ENCODE data around the gene PEAK3. TPM values are rescaled to one million over a fixed set of nuclear protein-coding genes. Genes with fewer than 3 reads are reported as not detected.

PEAK3 gene
- total and polyA plus RNA-seq, 7 donors = 0.01 to 0.20 (median 0.13) TPM; not detected in 1

GRCh38 chr19:2255982-2256685 is 25.8 kb downstream of the PEAK3 start, which contains the start of gene JSRP1:
TSS of gene JSRP1 (minus strand) at chr19:2256417. CDS start at chr19:2255314, 1,103 bp downstream.
- peak within 1 kb of the TSS; percentile 100 for H3K27ac ChIP-seq
- peak; percentile 91 to 94 (median 92) for ATAC-seq
- WGBS, 3 donors = 24 to 31% (median 29%) methylated on average over 18 to 24 of the region's 24 CpGs
- TF ChIP-seq CTCF (IDR thresholded peaks at IDR 0.05) = peak; percentile 28
- peak; percentile 90 to 98 for DNase-seq
- H3K4me1 ChIP-seq = peaks cover 19% of the 10 kb centered on the region
- H3K4me3 ChIP-seq = peak within 1 kb of the TSS; percentile 72
- H3K27me3 ChIP-seq (ENCODE audit: insufficient read depth in 3 of 3, low read length in 2 of 3) = peaks cover 0 to 12% (median 0%) of the 10 kb centered on the region in 3 donors
- H3K36me3 ChIP-seq (ENCODE audit: insufficient read depth in 1 of 2, low read depth in 1 of 2) = peaks cover 0 to 28% of the 10 kb centered on the region in 2 donors
- intact Hi-C loops (cut with DNase I) = loop anchor here in 1 of 2 donors (2.0 kb wide), 1 partner anchor 15 kb away; no protein-coding TSS in a partner anchor
- H3K9me3 ChIP-seq = no peaks in the 10 kb centered on the region

- Histone ChIP-seq H3K9me3 (no peaks in the 10 kb centered on the region), H3K4me3 (peak overlapping the region; percentile 72), H3K27ac (peak overlapping the region; percentile 100), H3K36me3 (ENCODE audit: insufficient read depth in 1 of 2, low read depth in 1 of 2) (peaks cover 0 to 28% of the 10 kb centered on the region in 2 donors), H3K4me1 (peaks cover 25% of the 10 kb centered on the region), H3K27me3 (ENCODE audit: insufficient read depth in 3 of 3, low read length in 2 of 3) (peaks cover 0 to 13% (median 0%) of the 10 kb centered on the region in 3 donors)
- TF ChIP-seq CTCF (IDR thresholded peaks at IDR 0.05) = no peak
- DNase-seq (peak in 1 of 2 donors; percentile 82), ATAC-seq (peak; percentile 62 to 81 (median 76))
- WGBS, 3 donors = 35 to 41% (median 39%) methylated on average over 15 to 16 of the region's 16 CpGs
- intact Hi-C loops (cut with DNase I) = loop anchor here in 1 of 2 donors (2.0 kb wide), 1 partner anchor 14 kb away; no protein-coding TSS in a partner anchor
Observed at GRCh38 chr19:2255112-2255845, 26.7 kb downstream of the PEAK3 start.

- Histone ChIP-seq H3K4me3 (peak overlapping the region; percentile 72), H3K9me3 (no peaks in the 10 kb centered on the region), H3K36me3 (ENCODE audit: insufficient read depth in 1 of 2, low read depth in 1 of 2) (peaks cover 0 to 28% of the 10 kb centered on the region in 2 donors), H3K27ac (peak overlapping the region; percentile 100), H3K27me3 (ENCODE audit: insufficient read depth in 3 of 3, low read length in 2 of 3) (peaks cover 0 to 13% (median 0%) of the 10 kb centered on the region in 3 donors), H3K4me1 (peaks cover 30% of the 10 kb centered on the region)
- whole genome bisulfite sequencing, 3 donors = 39 to 62% (median 49%) methylated on average over 20 of the region's 20 CpGs
- intact Hi-C loops (cut with DNase I) = loop anchor here in 1 of 2 donors (2.0 kb wide), 1 partner anchor 13 kb away; no protein-coding TSS in a partner anchor
- no peak for ATAC-seq
- TF ChIP-seq CTCF (IDR thresholded peaks at IDR 0.05) = peak; percentile 24
- no peak for DNase-seq
Observed at GRCh38 chr19:2254064-2254872, 27.7 kb downstream of the PEAK3 start.
